NCI-H2227 treated with DMSO at 0.1 percent for 48 hours (cell line): ENCODE measurements around the gene BSG.
A peak's percentile ranks its signal among the peaks of the same experiment; 100 is the strongest.

Source experiments
- DNase-seq: peaks from one replicate; lab custom pipeline; 2025; lab: John Stamatoyannopoulos, UW

The BSG gene

GRCh38 chr19:572140-572742 is at the start of gene BSG:
BSG (plus strand) TSS chr19:572596; CDS start chr19:572635, 39 bp downstream.
- DNase-seq: peak; percentile 90

- DNase-seq: no peak
Observed at GRCh38 chr19:522726-523125, 49.7 kb upstream of the BSG start.

- DNase-seq: no peak
Observed at GRCh38 chr19:524062-524674, 48.2 kb upstream of the BSG start.

- DNase-seq: no peak
Observed at GRCh38 chr19:525029-525428, 47.4 kb upstream of the BSG start.

GRCh38 chr19:525857-526419 is 46.5 kb upstream of the BSG start:
- DNase-seq: no peak

- no peak for DNase-seq
Observed at GRCh38 chr19:530134-531008, 42.0 kb upstream of the BSG start.

- DNase-seq: peak; percentile 74
Observed at GRCh38 chr19:531009-531752, 41.2 kb upstream of the BSG start.

- DNase-seq: no peak
Observed at GRCh38 chr19:531753-532560, 40.4 kb upstream of the BSG start, which contains the start of gene CDC34. CDC34 (plus strand) TSS chr19:531760; CDS start chr19:531932, 172 bp downstream.

- no peak for DNase-seq
Observed at GRCh38 chr19:532561-533363, 39.6 kb upstream of the BSG start.

GRCh38 chr19:533364-534058 is 38.9 kb upstream of the BSG start:
- no peak for DNase-seq

- DNase-seq: no peak
Observed at GRCh38 chr19:534088-534487, 38.3 kb upstream of the BSG start.

- DNase-seq: no peak
Observed at GRCh38 chr19:535017-535835, 37.2 kb upstream of the BSG start.

GRCh38 chr19:536031-536880 is 36.1 kb upstream of the BSG start:
- DNase-seq: no peak

- no peak for DNase-seq
Observed at GRCh38 chr19:536881-537404, 35.5 kb upstream of the BSG start.

GRCh38 chr19:538641-539428 is 33.6 kb upstream of the BSG start:
- DNase-seq: no peak

GRCh38 chr19:539429-540030 is 32.9 kb upstream of the BSG start:
- DNase-seq: no peak
